Endothelial cell of umbilical vein (primary cell): Measurements from ENCODE around the gene SLC6A7. TPM values are rescaled to one million over a fixed set of nuclear protein-coding genes. Genes with fewer than 3 reads are reported as not detected.

Experiments used
- BruUV-seq: library from RNA; stranded (reverse); fragments of 400-500 nt; replicated peaks from 2 replicates; lab custom pipeline; 2021; lab: Mats Ljungman, UMichigan
- CTCF ChIA-PET: fragments of 300-600, 350-600 bp; sonication (Branson Sonifier 250); formaldehyde crosslinking; loops from one replicate; lab custom pipeline; 2021; ENCODE audit warnings: antibody characterized with exemption, inconsistent platforms; lab: Charles Lee
- POLR2A ChIA-PET: fragments of 300-600, 350-600 bp; sonication (Branson Sonifier 250); formaldehyde crosslinking; loops from one replicate; lab custom pipeline; 2021; ENCODE audit warnings: antibody characterized with exemption, inconsistent platforms; lab: Charles Lee
- DNase-seq: peaks from one replicate; pipeline ENCODE4 v3.0.0-alpha.2; 2011; ENCODE audit warnings: low read depth, low spot score
- FAIRE-seq: peaks from 2 replicates; lab custom pipeline; 2011; peaks lifted over from hg19 to GRCh38; lab: Jason Lieb, UNC
- H2AFZ ChIP-seq: 2 replicates; pipeline ENCODE4 v1.6.0; 2012; ENCODE audit warnings: low read depth, low read length, control low read depth, inconsistent platforms
- H3K27ac ChIP-seq: 2 replicates; pipeline ENCODE4 v1.5.1; 2011; ENCODE audit warnings: low read depth, mild to moderate bottlenecking, control low read depth, low read length, moderate library complexity; ENCODE audit not compliant: insufficient read depth
- H3K27me3 ChIP-seq, 2 experiments: 2 replicates each; pipeline versions ENCODE4 v1.6.0 to v1.6.1; 2011; ENCODE audit warnings: low read length in 2 of 2, mixed read lengths in 1 of 2; ENCODE audit not compliant: control insufficient read depth in 2 of 2, insufficient read depth in 2 of 2
- H3K36me3 ChIP-seq, 2 experiments: 2 replicates in 1 of 2; 3 replicates in 1 of 2; pipeline ENCODE4 v1.5.1; 2011; ENCODE audit warnings: low read length in 2 of 2, mild to moderate bottlenecking in 1 of 2, moderate library complexity in 1 of 2; ENCODE audit not compliant: control insufficient read depth in 2 of 2, insufficient read depth in 2 of 2; ENCODE audit errors: extremely low read depth in 1 of 2
- H3K4me1 ChIP-seq: 3 replicates; pipeline ENCODE4 v1.5.1; 2011; ENCODE audit warnings: mild to moderate bottlenecking, low read length; ENCODE audit not compliant: control insufficient read depth, insufficient read depth; ENCODE audit errors: extremely low read depth
- H3K4me2 ChIP-seq: 2 replicates; pipeline ENCODE4 v1.6.1; 2011; ENCODE audit warnings: low read length, control low read depth, mixed read lengths; ENCODE audit not compliant: insufficient read depth
- H3K4me3 ChIP-seq, 3 experiments: fragments of 200-600 bp in 1 of 3; sonication (generic), shearing (Covaris generic) in 1 of 3; replicated peaks in 1 of 3; 2 replicates each; pipeline ENCODE4 v1.5.1; 2011 to 2016; ENCODE audit warnings: control low read depth in 3 of 3, low read length in 3 of 3, mild to moderate bottlenecking in 2 of 3, inconsistent platforms in 1 of 3, low read depth in 1 of 3, moderate library complexity in 1 of 3; ENCODE audit not compliant: insufficient read depth in 1 of 3
- H3K79me2 ChIP-seq: 2 replicates; pipeline ENCODE4 v1.6.0; 2012; ENCODE audit warnings: low read length, inconsistent platforms; ENCODE audit not compliant: control insufficient read depth, insufficient read depth
- H3K9ac ChIP-seq: replicated peaks from 2 replicates; pipeline ENCODE3; 2011; ENCODE audit warnings: low read length, control low read depth; ENCODE audit not compliant: insufficient read depth; ENCODE audit errors: extremely low read depth
- H3K9me1 ChIP-seq: replicated peaks from 3 replicates; pipeline ENCODE4 v1.6.0; 2011; ENCODE audit warnings: mild to moderate bottlenecking, low read length; ENCODE audit not compliant: control insufficient read depth, insufficient read depth; ENCODE audit errors: extremely low read depth
- H3K9me3 ChIP-seq: replicated peaks from 2 replicates; pipeline ENCODE4 v1.5.1; 2012; ENCODE audit warnings: low read length, inconsistent platforms; ENCODE audit not compliant: control insufficient read depth, insufficient read depth
- H4K20me1 ChIP-seq: replicated peaks from 2 replicates; pipeline ENCODE3; 2011; ENCODE audit warnings: mild to moderate bottlenecking, low read length; ENCODE audit not compliant: control insufficient read depth, insufficient read depth; ENCODE audit errors: extremely low read depth
- EZH2 ChIP-seq: IDR thresholded peaks from 2 replicates; pipeline ENCODE4 v1.6.1; 2012; ENCODE audit warnings: borderline replicate concordance, low read depth, mild to moderate bottlenecking, moderate library complexity, low read length, inconsistent platforms; ENCODE audit not compliant: severe bottlenecking
- FOS ChIP-seq: IDR thresholded peaks from 2 replicates; pipeline ENCODE4 v1.6.1; 2011; ENCODE audit warnings: mild to moderate bottlenecking, low read length, moderate library complexity, borderline replicate concordance; ENCODE audit not compliant: insufficient read depth
- GATA2 ChIP-seq: IDR thresholded peaks from 2 replicates; pipeline ENCODE4 v1.7.0; 2011; ENCODE audit warnings: low read depth, mild to moderate bottlenecking, moderate library complexity, mixed read lengths, low read length; ENCODE audit not compliant: insufficient read length, insufficient read depth
- JUN ChIP-seq: IDR thresholded peaks from 2 replicates; pipeline ENCODE4 v1.6.1; 2011; ENCODE audit warnings: borderline replicate concordance, low read depth; ENCODE audit not compliant: insufficient read length, insufficient read depth
- MYC ChIP-seq: IDR thresholded peaks from one replicate; pipeline ENCODE4 v1.6.1; 2011; ENCODE audit warnings: mild to moderate bottlenecking, low read depth, low read length
- POLR2A ChIP-seq: IDR thresholded peaks from 2 replicates; pipeline ENCODE4 v1.6.1; 2012; ENCODE audit warnings: low read depth, mild to moderate bottlenecking, control low read depth, low read length
- POLR2AphosphoS5 ChIP-seq: IDR thresholded peaks from 2 replicates; pipeline ENCODE4 v1.6.1; 2012; ENCODE audit warnings: low read depth, mild to moderate bottlenecking, control low read depth, low read length, moderate library complexity; ENCODE audit not compliant: insufficient read depth
- dilution Hi-C: fragments of 300-500 bp; cut with MboI; formaldehyde crosslinking; loops from one replicate; pipeline ENCODE4 v1.15.0; 2019; ENCODE audit warnings: low sequenced_read_pairs; ENCODE audit not compliant: extremely low pct_ligation_motif_present
- intact Hi-C: fragments of 100-400 bp; cut with micrococcal nuclease; formaldehyde crosslinking; loops from one replicate; pipeline ENCODE4 v1.10.0; 2022
- polyA plus RNA-seq, 4 experiments: library from polyadenylated mRNA; depleted of rRNA in 3 of 4; stranded (reverse) in 3 of 4; unstranded in 1 of 4; fragments of >200 nt; gene quantifications; 2 replicates each; pipeline versions ENCODE4 v1.2.1 to v1.2.3, GENCODE V29; 2011 to 2012; ENCODE audit warnings: missing spikeins in 1 of 4
- total RNA-seq: library from RNA; stranded (reverse); gene quantifications from 2 replicates; pipeline ENCODE4 v1.2.3, GENCODE V29; 2021
- TF ChIP-seq, protein P1 (sequence below), 2 donors: IDR thresholded peaks; 1 replicate in 1 of 2; 2 replicates in 1 of 2; pipeline ENCODE4 v1.5.1; 2011; ENCODE audit warnings: low read length in 2 of 2, mild to moderate bottlenecking in 2 of 2, moderate library complexity in 2 of 2, control low read depth in 1 of 2, inconsistent platforms in 1 of 2, low read depth in 1 of 2; ENCODE audit not compliant: insufficient read depth in 1 of 2; ENCODE audit errors: extremely low read depth in 1 of 2
- TF ChIP-seq, protein P2 (sequence below): IDR thresholded peaks from 2 replicates; pipeline ENCODE4 v1.6.1; 2011; ENCODE audit not compliant: insufficient read depth, insufficient read length

SLC6A7 gene
- total and polyA plus RNA-seq, 2 donors (not counting 3 experiments of a cell fraction or from before 2014, with no cell fraction given): not detected

DNA sequence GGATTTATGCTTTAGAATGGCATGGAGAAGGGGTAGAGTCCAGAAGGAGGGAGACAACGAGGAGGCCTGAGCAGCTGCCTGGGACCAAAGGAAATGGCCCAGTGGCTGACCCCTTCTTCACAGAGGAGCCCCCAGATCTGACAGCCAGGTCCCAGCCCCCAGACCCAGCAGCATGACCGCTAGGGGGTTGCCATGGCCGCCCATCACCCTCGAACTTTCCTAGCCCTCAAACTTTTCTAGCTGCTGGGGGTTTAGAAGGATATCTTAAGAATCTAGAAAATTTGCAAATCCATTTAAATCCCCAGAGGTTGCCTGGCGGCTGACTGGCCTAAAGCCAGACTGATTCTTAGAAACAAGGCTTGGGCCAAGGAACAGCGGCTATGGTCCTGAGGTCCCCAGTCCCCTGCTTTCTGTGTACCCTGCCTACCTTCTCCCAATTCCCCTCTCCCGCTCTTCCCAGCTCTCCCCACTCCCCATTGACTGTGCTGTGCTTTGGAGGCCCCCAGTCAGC lies 35.2 kb upstream of the SLC6A7 start:
- H3K4me1 ChIP-seq: peaks cover 5% of the 10 kb centered on the region
- intact Hi-C loops: loop anchor here (1.0 kb wide), 1 partner anchor 24 kb away; no protein-coding TSS in a partner anchor

More for the DNA sequence above, 35.2 kb upstream of the SLC6A7 start:
- Histone ChIP-seq H3K4me2 (no peak overlapping the region), H3K79me2 (no peaks in the 10 kb centered on the region), H3K9me3 (no peaks in the 10 kb centered on the region), H3K27ac (no peak overlapping the region), H3K36me3 (no peaks in the 10 kb centered on the region), H3K9me1 (no peaks in the 10 kb centered on the region), H3K9ac (no peak overlapping the region), H3K4me3 (no peak overlapping the region), H3K27me3 (peaks cover 0 to 7% of the 10 kb centered on the region in 2 experiments), H4K20me1 (no peaks in the 10 kb centered on the region), H2AFZ (no peak overlapping the region)
- POLR2A ChIA-PET: no interaction called here
- no peak for FAIRE-seq
- no peak for DNase-seq
- TF ChIP-seq EZH2 (no peak), GATA2 (no peak), MYC (no peak), FOS (no peak), JUN (no peak), POLR2AphosphoS5 (no peak), POLR2A (no peak)
- TF ChIP-seq, protein P1, sequence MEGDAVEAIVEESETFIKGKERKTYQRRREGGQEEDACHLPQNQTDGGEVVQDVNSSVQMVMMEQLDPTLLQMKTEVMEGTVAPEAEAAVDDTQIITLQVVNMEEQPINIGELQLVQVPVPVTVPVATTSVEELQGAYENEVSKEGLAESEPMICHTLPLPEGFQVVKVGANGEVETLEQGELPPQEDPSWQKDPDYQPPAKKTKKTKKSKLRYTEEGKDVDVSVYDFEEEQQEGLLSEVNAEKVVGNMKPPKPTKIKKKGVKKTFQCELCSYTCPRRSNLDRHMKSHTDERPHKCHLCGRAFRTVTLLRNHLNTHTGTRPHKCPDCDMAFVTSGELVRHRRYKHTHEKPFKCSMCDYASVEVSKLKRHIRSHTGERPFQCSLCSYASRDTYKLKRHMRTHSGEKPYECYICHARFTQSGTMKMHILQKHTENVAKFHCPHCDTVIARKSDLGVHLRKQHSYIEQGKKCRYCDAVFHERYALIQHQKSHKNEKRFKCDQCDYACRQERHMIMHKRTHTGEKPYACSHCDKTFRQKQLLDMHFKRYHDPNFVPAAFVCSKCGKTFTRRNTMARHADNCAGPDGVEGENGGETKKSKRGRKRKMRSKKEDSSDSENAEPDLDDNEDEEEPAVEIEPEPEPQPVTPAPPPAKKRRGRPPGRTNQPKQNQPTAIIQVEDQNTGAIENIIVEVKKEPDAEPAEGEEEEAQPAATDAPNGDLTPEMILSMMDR (IDR thresholded peaks at IDR 0.05; ENCODE audit: extremely low read depth in 1 of 2, insufficient read depth in 1 of 2, low read depth in 1 of 2, low read length in 2 of 2): no peak
- TF ChIP-seq, protein P2, sequence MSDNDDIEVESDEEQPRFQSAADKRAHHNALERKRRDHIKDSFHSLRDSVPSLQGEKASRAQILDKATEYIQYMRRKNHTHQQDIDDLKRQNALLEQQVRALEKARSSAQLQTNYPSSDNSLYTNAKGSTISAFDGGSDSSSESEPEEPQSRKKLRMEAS: no peak
- dilution Hi-C loops: no loop called here
- BruUV-seq: no TSS peak
- CTCF ChIA-PET: interaction anchor here (0.7 to 1.3 kb wide), 3 partner anchors 7 to 21 kb away, joined by 3 to 6 read pairs (median 3); no protein-coding TSS in a partner anchor
